Measurements from ENCODE around the gene UBXN4. TPM values are rescaled to one million over a fixed set of nuclear protein-coding genes. Genes with fewer than 3 reads are reported as not detected.

Gene UBXN4
- polyA plus RNA-seq, 2 of the 4 experiments (the other 2 are of a cell fraction): 70.8 to 129 TPM

DNA sequence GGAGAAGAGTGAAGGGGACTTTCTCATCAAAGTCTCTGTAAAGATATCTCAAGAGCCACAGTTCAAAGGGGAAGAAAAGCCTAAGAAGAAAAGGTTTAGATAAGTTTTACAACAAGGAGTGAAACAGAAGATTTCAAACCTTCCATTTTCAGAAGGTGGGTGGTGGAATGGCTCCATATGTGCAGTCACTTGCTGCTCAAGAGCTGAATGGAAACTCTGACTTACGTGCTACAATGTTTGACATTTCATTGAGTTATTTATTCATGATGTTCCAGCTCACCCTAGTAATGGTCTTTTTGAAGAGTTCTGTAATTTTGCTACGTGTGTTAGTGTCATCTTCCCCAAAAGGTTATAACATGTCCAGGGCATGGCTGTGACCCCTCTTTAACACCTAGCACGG lies 73.6 kb downstream of the UBXN4 start:
- DNase-seq (ENCODE audit: low read depth in 1 of 2, low spot score in 1 of 2) (no peak), ATAC-seq (no peak), FAIRE-seq (no peak)
- Histone ChIP-seq H3K4me1 (no peaks in the 10 kb centered on the region), H3K4me2 (no peak overlapping the region), H3K9me3 (no peaks in the 10 kb centered on the region), H3K27ac (no peak overlapping the region), H3K4me3 (no peak overlapping the region)
- WGBS (ENCODE audit: missing lambda C conversion rate): 61% methylated on average over 3 of the region's 3 CpGs
- TF ChIP-seq TFCP2L1 (CRISPR knock-in tag; IDR thresholded peaks at IDR 0.05): no peak
- no peak for TF ChIP-seq KDM5A (IDR thresholded peaks at IDR 0.05)
- TF ChIP-seq HOXB5 (CRISPR knock-in tag; IDR thresholded peaks at IDR 0.05): no peak
- TF ChIP-seq, protein P1, sequence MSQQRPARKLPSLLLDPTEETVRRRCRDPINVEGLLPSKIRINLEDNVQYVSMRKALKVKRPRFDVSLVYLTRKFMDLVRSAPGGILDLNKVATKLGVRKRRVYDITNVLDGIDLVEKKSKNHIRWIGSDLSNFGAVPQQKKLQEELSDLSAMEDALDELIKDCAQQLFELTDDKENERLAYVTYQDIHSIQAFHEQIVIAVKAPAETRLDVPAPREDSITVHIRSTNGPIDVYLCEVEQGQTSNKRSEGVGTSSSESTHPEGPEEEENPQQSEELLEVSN (IDR thresholded peaks at IDR 0.05; ENCODE audit: borderline replicate concordance, low read depth): no peak
- TF ChIP-seq CBX8 (IDR thresholded peaks at IDR 0.05): no peak
- no peak for TF ChIP-seq RNF2 (IDR thresholded peaks at IDR 0.05; ENCODE audit: borderline replicate concordance, low read depth)
- no peak for TF ChIP-seq HEYL (CRISPR knock-in tag; IDR thresholded peaks at IDR 0.05)
- TF ChIP-seq POLR2A (IDR thresholded peaks at IDR 0.05; ENCODE audit: low read length): no peak
- TF ChIP-seq, protein P2, sequence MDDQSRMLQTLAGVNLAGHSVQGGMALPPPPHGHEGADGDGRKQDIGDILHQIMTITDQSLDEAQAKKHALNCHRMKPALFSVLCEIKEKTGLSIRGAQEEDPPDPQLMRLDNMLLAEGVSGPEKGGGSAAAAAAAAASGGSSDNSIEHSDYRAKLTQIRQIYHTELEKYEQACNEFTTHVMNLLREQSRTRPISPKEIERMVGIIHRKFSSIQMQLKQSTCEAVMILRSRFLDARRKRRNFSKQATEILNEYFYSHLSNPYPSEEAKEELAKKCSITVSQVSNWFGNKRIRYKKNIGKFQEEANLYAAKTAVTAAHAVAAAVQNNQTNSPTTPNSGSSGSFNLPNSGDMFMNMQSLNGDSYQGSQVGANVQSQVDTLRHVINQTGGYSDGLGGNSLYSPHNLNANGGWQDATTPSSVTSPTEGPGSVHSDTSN (IDR thresholded peaks at IDR 0.05): no peak
- no peak for TF ChIP-seq ESRRA (IDR thresholded peaks at IDR 0.05; ENCODE audit: borderline replicate concordance, low read length)
- no peak for TF ChIP-seq CHD2 (IDR thresholded peaks at IDR 0.05; ENCODE audit: low read length, partially characterized antibody)
- TF ChIP-seq, protein P3, sequence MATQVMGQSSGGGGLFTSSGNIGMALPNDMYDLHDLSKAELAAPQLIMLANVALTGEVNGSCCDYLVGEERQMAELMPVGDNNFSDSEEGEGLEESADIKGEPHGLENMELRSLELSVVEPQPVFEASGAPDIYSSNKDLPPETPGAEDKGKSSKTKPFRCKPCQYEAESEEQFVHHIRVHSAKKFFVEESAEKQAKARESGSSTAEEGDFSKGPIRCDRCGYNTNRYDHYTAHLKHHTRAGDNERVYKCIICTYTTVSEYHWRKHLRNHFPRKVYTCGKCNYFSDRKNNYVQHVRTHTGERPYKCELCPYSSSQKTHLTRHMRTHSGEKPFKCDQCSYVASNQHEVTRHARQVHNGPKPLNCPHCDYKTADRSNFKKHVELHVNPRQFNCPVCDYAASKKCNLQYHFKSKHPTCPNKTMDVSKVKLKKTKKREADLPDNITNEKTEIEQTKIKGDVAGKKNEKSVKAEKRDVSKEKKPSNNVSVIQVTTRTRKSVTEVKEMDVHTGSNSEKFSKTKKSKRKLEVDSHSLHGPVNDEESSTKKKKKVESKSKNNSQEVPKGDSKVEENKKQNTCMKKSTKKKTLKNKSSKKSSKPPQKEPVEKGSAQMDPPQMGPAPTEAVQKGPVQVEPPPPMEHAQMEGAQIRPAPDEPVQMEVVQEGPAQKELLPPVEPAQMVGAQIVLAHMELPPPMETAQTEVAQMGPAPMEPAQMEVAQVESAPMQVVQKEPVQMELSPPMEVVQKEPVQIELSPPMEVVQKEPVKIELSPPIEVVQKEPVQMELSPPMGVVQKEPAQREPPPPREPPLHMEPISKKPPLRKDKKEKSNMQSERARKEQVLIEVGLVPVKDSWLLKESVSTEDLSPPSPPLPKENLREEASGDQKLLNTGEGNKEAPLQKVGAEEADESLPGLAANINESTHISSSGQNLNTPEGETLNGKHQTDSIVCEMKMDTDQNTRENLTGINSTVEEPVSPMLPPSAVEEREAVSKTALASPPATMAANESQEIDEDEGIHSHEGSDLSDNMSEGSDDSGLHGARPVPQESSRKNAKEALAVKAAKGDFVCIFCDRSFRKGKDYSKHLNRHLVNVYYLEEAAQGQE (IDR thresholded peaks at IDR 0.05): no peak
- no peak for TF ChIP-seq FOSB (CRISPR knock-in tag; IDR thresholded peaks at IDR 0.05)
- ChIA-PET POLR2A (no interaction called here), CTCF (interaction anchor here (2.8 kb wide), 1 partner anchor 18 kb away, joined by 11 read pairs; no protein-coding TSS in a partner anchor)

DNA sequence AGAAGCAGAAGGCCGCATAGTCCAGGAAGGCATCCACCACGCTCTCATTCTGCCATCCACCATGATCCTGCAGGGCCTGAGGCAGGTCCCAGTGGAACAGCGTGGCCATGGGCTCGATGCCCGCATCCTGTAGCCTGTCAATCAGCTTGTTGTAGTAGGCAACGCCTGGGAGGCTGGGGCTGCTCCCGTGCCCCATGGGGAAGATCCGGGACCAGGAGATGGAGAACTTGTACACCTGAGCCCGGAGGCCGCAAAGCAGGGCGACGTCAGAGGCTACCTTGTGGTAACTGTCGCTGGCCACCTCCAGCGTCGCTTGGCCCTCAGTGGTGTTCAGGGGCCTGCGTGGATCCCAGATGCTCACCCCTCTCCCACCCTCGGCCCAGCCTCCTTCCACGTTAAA lies 75.8 kb downstream of the UBXN4 start:
- Histone ChIP-seq H3K9me3 (no peaks in the 10 kb centered on the region), H3K27ac (no peak overlapping the region), H3K4me2 (no peak overlapping the region), H3K4me3 (no peak overlapping the region), H3K4me1 (no peaks in the 10 kb centered on the region)
- WGBS (ENCODE audit: missing lambda C conversion rate): 75% methylated on average over 5 of the region's 18 CpGs
- POLR2A ChIA-PET: no interaction called here
- CTCF ChIA-PET: no interaction called here
- peak in 1 of 2 experiments; percentile 37; a peak in 2 of 6 replicates for ATAC-seq
- FAIRE-seq: no peak
- no peak for DNase-seq (ENCODE audit: low read depth in 1 of 2, low spot score in 1 of 2)
- TF ChIP-seq BHLHE40 (IDR thresholded peaks at IDR 0.05; ENCODE audit: low read depth, low read length): no peak
- TF ChIP-seq NPAS2 (CRISPR knock-in tag; IDR thresholded peaks at IDR 0.05; ENCODE audit: borderline replicate concordance): no peak
- TF ChIP-seq ZFP36 (IDR thresholded peaks at IDR 0.05; ENCODE audit: borderline replicate concordance, partially characterized antibody): no peak
- no peak for TF ChIP-seq EHMT2 (IDR thresholded peaks at IDR 0.05; ENCODE audit: low read depth)
- TF ChIP-seq, protein P4, sequence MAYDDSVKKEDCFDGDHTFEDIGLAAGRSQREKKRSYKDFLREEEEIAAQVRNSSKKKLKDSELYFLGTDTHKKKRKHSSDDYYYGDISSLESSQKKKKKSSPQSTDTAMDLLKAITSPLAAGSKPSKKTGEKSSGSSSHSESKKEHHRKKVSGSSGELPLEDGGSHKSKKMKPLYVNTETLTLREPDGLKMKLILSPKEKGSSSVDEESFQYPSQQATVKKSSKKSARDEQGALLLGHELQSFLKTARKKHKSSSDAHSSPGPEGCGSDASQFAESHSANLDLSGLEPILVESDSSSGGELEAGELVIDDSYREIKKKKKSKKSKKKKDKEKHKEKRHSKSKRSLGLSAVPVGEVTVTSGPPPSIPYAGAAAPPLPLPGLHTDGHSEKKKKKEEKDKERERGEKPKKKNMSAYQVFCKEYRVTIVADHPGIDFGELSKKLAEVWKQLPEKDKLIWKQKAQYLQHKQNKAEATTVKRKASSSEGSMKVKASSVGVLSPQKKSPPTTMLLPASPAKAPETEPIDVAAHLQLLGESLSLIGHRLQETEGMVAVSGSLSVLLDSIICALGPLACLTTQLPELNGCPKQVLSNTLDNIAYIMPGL (CRISPR knock-in tag; IDR thresholded peaks at IDR 0.05; ENCODE audit: borderline replicate concordance): no peak
- TF ChIP-seq KDM5A (IDR thresholded peaks at IDR 0.05): no peak
- no peak for TF ChIP-seq POLR2A (IDR thresholded peaks at IDR 0.05; ENCODE audit: low read length)
- no peak for TF ChIP-seq JUNB (IDR thresholded peaks at IDR 0.05)
- TF ChIP-seq MAZ (IDR thresholded peaks at IDR 0.05; ENCODE audit: borderline replicate concordance, low read depth, low read length): no peak
- TF ChIP-seq ZC3H11A (IDR thresholded peaks at IDR 0.05): no peak
- no peak for TF ChIP-seq JUN (IDR thresholded peaks at IDR 0.05)
- TF ChIP-seq, protein P5, sequence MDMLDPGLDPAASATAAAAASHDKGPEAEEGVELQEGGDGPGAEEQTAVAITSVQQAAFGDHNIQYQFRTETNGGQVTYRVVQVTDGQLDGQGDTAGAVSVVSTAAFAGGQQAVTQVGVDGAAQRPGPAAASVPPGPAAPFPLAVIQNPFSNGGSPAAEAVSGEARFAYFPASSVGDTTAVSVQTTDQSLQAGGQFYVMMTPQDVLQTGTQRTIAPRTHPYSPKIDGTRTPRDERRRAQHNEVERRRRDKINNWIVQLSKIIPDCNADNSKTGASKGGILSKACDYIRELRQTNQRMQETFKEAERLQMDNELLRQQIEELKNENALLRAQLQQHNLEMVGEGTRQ (IDR thresholded peaks at IDR 0.05): no peak
- no peak for TF ChIP-seq ZSCAN20 (CRISPR knock-in tag; IDR thresholded peaks at IDR 0.05)
- no peak for TF ChIP-seq RFX5 (IDR thresholded peaks at IDR 0.05)
- TF ChIP-seq, protein P1 (IDR thresholded peaks at IDR 0.05; ENCODE audit: borderline replicate concordance, low read depth): no peak
